Measurements from ENCODE around the gene SLC13A4.
"Not testable (repeated sequence)": the region's sequence is repeated elsewhere in the genome, so short reads cannot be mapped to it uniquely, and the experiment has no call there.

The SLC13A4 gene

DNA sequence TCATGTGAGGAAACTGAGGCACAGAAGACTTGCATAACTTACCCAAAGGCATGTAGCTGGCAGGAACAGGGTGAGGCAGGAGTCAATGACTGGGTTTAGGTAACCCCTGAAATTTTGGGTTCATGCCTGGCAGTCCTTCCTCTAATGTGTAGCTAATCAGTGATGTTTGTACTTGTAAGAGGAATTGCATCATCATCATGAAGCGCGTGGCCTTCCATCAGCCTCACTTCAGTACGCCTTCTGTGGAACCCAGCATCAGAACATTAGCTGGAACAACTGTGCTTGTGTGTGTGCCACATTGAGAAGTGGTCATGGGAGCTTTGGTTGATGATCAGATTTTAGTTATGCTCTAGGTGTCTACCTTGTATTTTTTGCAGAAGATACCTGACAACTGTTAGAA, 83.8 kb downstream of the SLC13A4 start:
- TF ChIP-seq, protein P1, sequence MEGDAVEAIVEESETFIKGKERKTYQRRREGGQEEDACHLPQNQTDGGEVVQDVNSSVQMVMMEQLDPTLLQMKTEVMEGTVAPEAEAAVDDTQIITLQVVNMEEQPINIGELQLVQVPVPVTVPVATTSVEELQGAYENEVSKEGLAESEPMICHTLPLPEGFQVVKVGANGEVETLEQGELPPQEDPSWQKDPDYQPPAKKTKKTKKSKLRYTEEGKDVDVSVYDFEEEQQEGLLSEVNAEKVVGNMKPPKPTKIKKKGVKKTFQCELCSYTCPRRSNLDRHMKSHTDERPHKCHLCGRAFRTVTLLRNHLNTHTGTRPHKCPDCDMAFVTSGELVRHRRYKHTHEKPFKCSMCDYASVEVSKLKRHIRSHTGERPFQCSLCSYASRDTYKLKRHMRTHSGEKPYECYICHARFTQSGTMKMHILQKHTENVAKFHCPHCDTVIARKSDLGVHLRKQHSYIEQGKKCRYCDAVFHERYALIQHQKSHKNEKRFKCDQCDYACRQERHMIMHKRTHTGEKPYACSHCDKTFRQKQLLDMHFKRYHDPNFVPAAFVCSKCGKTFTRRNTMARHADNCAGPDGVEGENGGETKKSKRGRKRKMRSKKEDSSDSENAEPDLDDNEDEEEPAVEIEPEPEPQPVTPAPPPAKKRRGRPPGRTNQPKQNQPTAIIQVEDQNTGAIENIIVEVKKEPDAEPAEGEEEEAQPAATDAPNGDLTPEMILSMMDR (conservative IDR thresholded peaks at IDR 0.05; ENCODE audit: low read depth), result no peak
- DNase-seq (ENCODE audit: low spot score), result no peak
- ChIA-PET POLR2A (ENCODE audit: low non-redundant PET) (no interaction called here), CTCF (interaction anchor here (0.6 to 0.7 kb wide), 2 partner anchors 44 to 366 kb away, joined by 3 to 4 read pairs; no protein-coding TSS in a partner anchor)
- H3K27ac ChIP-seq, result no peak overlapping the region

DNA sequence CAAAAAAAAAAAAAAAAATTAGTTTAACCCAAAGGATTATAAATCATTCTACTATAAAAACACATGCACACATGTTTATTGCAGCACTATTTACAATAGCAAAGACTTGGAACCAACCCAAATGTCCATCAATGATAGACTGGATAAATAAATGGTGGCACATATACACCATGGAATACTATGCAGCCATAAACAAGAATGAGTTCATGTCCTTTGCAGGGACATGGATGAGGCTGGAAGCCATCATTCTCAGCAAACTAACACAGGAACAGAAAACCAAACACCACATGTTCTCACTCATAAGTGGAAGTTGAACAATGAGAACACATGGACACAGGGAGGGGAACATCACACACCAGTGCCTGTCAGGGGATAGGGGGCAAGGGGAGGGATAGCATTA, 88.3 kb downstream of the SLC13A4 start:
- POLR2A ChIA-PET (ENCODE audit: low non-redundant PET); CTCF ChIA-PET; H3K27ac ChIP-seq; DNase-seq (ENCODE audit: low spot score): not testable (repeated sequence)

DNA sequence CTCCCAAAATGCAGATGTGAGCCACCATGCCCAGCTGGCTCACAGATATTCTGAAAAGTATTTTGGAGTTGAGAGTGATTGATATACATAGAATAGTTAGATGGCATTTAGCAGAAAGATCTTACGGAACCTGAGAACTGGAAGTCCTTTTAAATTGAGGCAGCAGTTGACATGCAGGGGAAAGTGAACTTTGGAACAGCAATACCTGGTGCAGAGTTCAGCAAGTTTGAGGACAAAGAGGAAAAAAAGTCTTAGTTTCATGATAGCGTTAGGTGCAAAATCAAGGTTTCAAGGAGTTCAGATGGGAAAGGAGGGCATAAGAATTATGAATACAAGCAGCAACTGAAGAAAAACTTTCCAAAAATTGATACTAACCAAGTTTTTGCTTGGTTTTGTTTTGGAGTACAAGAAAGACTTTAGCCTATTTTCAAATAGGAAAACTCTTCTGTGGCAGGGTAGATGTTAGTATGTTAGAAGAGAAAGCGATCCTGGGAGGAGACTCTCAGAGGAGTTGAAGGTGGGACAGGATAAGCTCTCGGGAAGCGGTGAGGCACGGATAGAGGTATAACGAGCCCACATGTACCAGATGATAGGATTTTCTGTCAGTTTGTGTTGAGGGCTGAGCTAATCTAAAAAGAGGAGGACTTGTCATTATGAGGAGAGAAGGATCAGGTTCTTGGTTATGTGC, 93.7 kb downstream of the SLC13A4 start:
- CTCF ChIA-PET, result interaction anchor here (0.7 kb wide), 1 partner anchor 294 kb away, joined by 4 read pairs; no protein-coding TSS in a partner anchor

More for the DNA sequence above, 93.7 kb downstream of the SLC13A4 start:
- H3K27ac ChIP-seq, result no peak overlapping the region
- TF ChIP-seq, protein P1 (conservative IDR thresholded peaks at IDR 0.05; ENCODE audit: low read depth), result no peak
- POLR2A ChIA-PET (ENCODE audit: low non-redundant PET), result no interaction called here
- no peak for DNase-seq (ENCODE audit: low spot score)

All from RWPE1 (cell line).